B cell (primary cell): Measurements from ENCODE around the gene MEX3A. TPM values are rescaled to one million over a fixed set of nuclear protein-coding genes. Genes with fewer than 3 reads are reported as not detected.

Experiments used
- ATAC-seq: fragments of 200-7000 bp; cut with Tn5 transposase; one replicate; pipeline ENCODE4 v1.10.0; 2021; ENCODE audit warnings: low read depth, mild to moderate bottlenecking, moderate number of reproducible peaks, moderate library complexity
- CTCF ChIA-PET: fragments of 350-600 bp; sonication (Branson Sonifier 250); formaldehyde crosslinking; loops from one replicate; lab custom pipeline; 2021; ENCODE audit warnings: antibody characterized with exemption, inconsistent platforms; lab: Charles Lee
- POLR2A ChIA-PET: fragments of 350-600 bp; sonication (Branson Sonifier 250); formaldehyde crosslinking; loops from one replicate; lab custom pipeline; 2021; ENCODE audit warnings: antibody characterized with exemption; lab: Charles Lee
- DNase-seq: peaks from one replicate; pipeline ENCODE4 v3.0.0; 2013
- H2AFZ ChIP-seq: 2 replicates; pipeline ENCODE4 v1.6.1; 2012; ENCODE audit warnings: mild to moderate bottlenecking, low read depth, low read length; ENCODE audit not compliant: insufficient read depth, poor library complexity, severe bottlenecking
- H3K27ac ChIP-seq, 2 donors: 1 replicate in 1 of 2; 2 replicates in 1 of 2; pipeline ENCODE4 v1.5.1; 2012 to 2013; ENCODE audit warnings: low read length in 2 of 2, mild to moderate bottlenecking in 2 of 2, moderate library complexity in 1 of 2
- H3K27me3 ChIP-seq, 4 experiments: fragments of 200-600 bp in 1 of 4; sonication (generic) in 1 of 4; replicated peaks in 1 of 4; 1 replicate in 2 of 4; 2 replicates in 2 of 4; pipeline versions ENCODE4 v1.6.1 to v1.7.0; 2013 to 2016; ENCODE audit warnings: low read length in 3 of 4, mild to moderate bottlenecking in 2 of 4, mixed read lengths in 1 of 4, moderate library complexity in 1 of 4; ENCODE audit not compliant: insufficient read depth in 4 of 4, control insufficient read depth in 3 of 4; ENCODE audit errors: control extremely low read depth in 1 of 4
- H3K36me3 ChIP-seq, 2 experiments: replicated peaks in 1 of 2; 1 replicate in 1 of 2; 2 replicates in 1 of 2; pipeline versions ENCODE4 v1.6.1 to v1.7.1; 2013; ENCODE audit warnings: low read length in 1 of 2; ENCODE audit not compliant: insufficient read depth in 2 of 2, control insufficient read depth in 1 of 2; ENCODE audit errors: control extremely low read depth in 1 of 2, extremely low read depth in 1 of 2
- H3K4me1 ChIP-seq, 2 donors: fragments of 200-600 bp in 1 of 2; sonication (generic) in 1 of 2; 1 replicate in 1 of 2; 2 replicates in 1 of 2; pipeline versions ENCODE4 v1.5.1 to v1.6.1; 2013 to 2017; ENCODE audit warnings: low read length in 2 of 2; ENCODE audit not compliant: control insufficient read depth in 2 of 2, insufficient read depth in 2 of 2
- H3K4me2 ChIP-seq: replicated peaks from 2 replicates; pipeline ENCODE3; 2012; ENCODE audit warnings: mild to moderate bottlenecking, low read depth, low read length; ENCODE audit not compliant: poor library complexity, severe bottlenecking
- H3K4me3 ChIP-seq, 5 experiments: fragments of 200-600 bp in 1 of 5; sonication (generic) in 1 of 5; 1 replicate in 3 of 5; 2 replicates in 2 of 5; pipeline versions ENCODE4 v1.5.1 to v1.7.0; 2011 to 2016; ENCODE audit warnings: low read length in 4 of 5, mild to moderate bottlenecking in 4 of 5, low read depth in 2 of 5, control low read depth in 1 of 5, moderate library complexity in 1 of 5; ENCODE audit not compliant: insufficient read depth in 1 of 5; ENCODE audit errors: control extremely low read depth in 1 of 5, extremely low read depth in 1 of 5
- H3K79me2 ChIP-seq: fragments of 200-600 bp; sonication (generic); one replicate; pipeline ENCODE4 v1.6.0; 2016; ENCODE audit warnings: low read length; ENCODE audit not compliant: control insufficient read depth, insufficient read depth
- H3K9ac ChIP-seq: fragments of 200-600 bp; sonication (generic); 2 replicates; pipeline ENCODE4 v1.6.1; 2017; ENCODE audit warnings: mild to moderate bottlenecking, low read length, moderate library complexity
- H3K9me3 ChIP-seq, 3 donors: one replicate each; pipeline versions ENCODE4 v1.6.1 to v1.7.1; 2013; ENCODE audit warnings: low read length in 2 of 3; ENCODE audit not compliant: control insufficient read depth in 2 of 3, insufficient read depth in 1 of 3; ENCODE audit errors: control extremely low read depth in 1 of 3
- H4K20me1 ChIP-seq: 2 replicates; pipeline ENCODE4 v1.6.0; 2012; ENCODE audit warnings: mild to moderate bottlenecking, low read length; ENCODE audit not compliant: insufficient read depth, control insufficient read depth, poor library complexity, severe bottlenecking
- H3K27ac Mint-ChIP-seq: one replicate; pipeline ENCODE4 v1.8.0; 2021; ENCODE audit warnings: mixed read lengths
- H3K27me3 Mint-ChIP-seq: one replicate; pipeline ENCODE4 v1.8.0; 2021; ENCODE audit warnings: mixed read lengths
- H3K4me1 Mint-ChIP-seq: one replicate; pipeline ENCODE4 v1.8.0; 2021; ENCODE audit warnings: mixed read lengths
- H3K4me3 Mint-ChIP-seq: one replicate; pipeline ENCODE4 v1.8.0; 2021; ENCODE audit warnings: mixed read lengths
- H3K9me3 Mint-ChIP-seq: one replicate; pipeline ENCODE4 v1.8.0; 2022; ENCODE audit warnings: mixed read lengths; ENCODE audit not compliant: insufficient read depth
- CTCF ChIP-seq: fragments of 200-600 bp; IDR thresholded peaks from one replicate; pipeline ENCODE4 v1.8.0; 2022; ENCODE audit warnings: antibody characterized with exemption, mild to moderate bottlenecking
- EZH2 ChIP-seq: IDR thresholded peaks from 2 replicates; pipeline ENCODE4 v1.6.1; 2012; ENCODE audit warnings: borderline replicate concordance, low read depth, mild to moderate bottlenecking, moderate library complexity, low read length; ENCODE audit not compliant: insufficient read depth, poor library complexity, severe bottlenecking
- WGBS: methylation state at CpG from one replicate; pipeline ENCODE4 v1.1.5; 2013; ENCODE audit warnings: missing lambda C conversion rate; ENCODE audit not compliant: insufficient coverage; 5-methylcytosine and 5-hydroxymethylcytosine counted together
- intact Hi-C: fragments of 100-400 bp; cut with micrococcal nuclease; formaldehyde crosslinking; loops from one replicate; pipeline ENCODE4 v1.10.0; 2022
- polyA plus RNA-seq: library from polyadenylated mRNA; depleted of rRNA; stranded (reverse); fragments of >200 nt; gene quantifications from 2 replicates; pipeline ENCODE4 v1.2.3, GENCODE V29; 2012
- total RNA-seq, 2 donors: library from RNA; stranded (reverse); fragments of 120-200 nt in 1 of 2; gene quantifications; 1 replicate in 1 of 2; 2 replicates in 1 of 2; pipeline versions ENCODE4 v1.2.3 to v1.2.4, GENCODE V29; 2013 to 2022

MEX3A gene
- total and polyA plus RNA-seq, 2 donors (not counting 1 experiment from before 2014, with no cell fraction given), result 0.27 to 1.1 TPM

GRCh38 chr1:156096640-156097391, 14.6 kb upstream of the MEX3A start:
- H3K4me1 ChIP-seq, result peaks cover 23 to 24% of the 10 kb centered on the region in 2 donors
- no peaks in the 10 kb centered on the region for H4K20me1 ChIP-seq
- H2AFZ ChIP-seq, result no peak overlapping the region
- peaks cover 0 to 1% (median 0%) of the 10 kb centered on the region in 4 experiments for H3K27me3 ChIP-seq
- ChIA-PET POLR2A (interaction anchor here (0.9 to 5.2 kb wide), 8 partner anchors 9 to 128 kb away, joined by 3 to 29 read pairs (median 5); partner anchors contain the start of gene LMNA), CTCF (interaction anchor here (0.7 to 23.7 kb wide), 23 partner anchors 11 to 345 kb away, joined by 3 to 970 read pairs (median 5); partner anchors contain the start of genes LMNA, MEX3A, PMF1 and SMG5)
- intact Hi-C loops, result loop anchor here (1.0 to 2.0 kb wide), 5 partner anchors 9 to 408 kb away; partner anchors contain the start of genes LMNA and PMF1
- H3K4me3 Mint-ChIP-seq, result peak overlapping the region; percentile 72
- no peaks in the 10 kb centered on the region for H3K27me3 Mint-ChIP-seq
- H3K9ac ChIP-seq, result peak overlapping the region; percentile 61
- H3K79me2 ChIP-seq, result no peaks in the 10 kb centered on the region
- H3K4me1 Mint-ChIP-seq, result peaks cover 31% of the 10 kb centered on the region
- WGBS, result 0% methylated on average over 10 of the region's 14 CpGs
- no peaks in the 10 kb centered on the region for H3K9me3 Mint-ChIP-seq
- peak overlapping the region; percentile 81 for H3K4me2 ChIP-seq
- no peaks in the 10 kb centered on the region for H3K36me3 ChIP-seq
- peaks cover 0 to 3% (median 0%) of the 10 kb centered on the region in 3 donors for H3K9me3 ChIP-seq
- H3K4me3 ChIP-seq, result peak overlapping the region in 3 of 5 experiments; percentile 3 to 47 (median 30)
- peak overlapping the region; percentile 95 for H3K27ac Mint-ChIP-seq
- peak overlapping the region; percentile 82 to 93 for H3K27ac ChIP-seq
- ATAC-seq, result peak; percentile 87
- TF ChIP-seq CTCF (peak; percentile 95), EZH2 (no peak)
- DNase-seq, result peak; percentile 97
